ENCODE results near the gene GALNT11.

DNA sequence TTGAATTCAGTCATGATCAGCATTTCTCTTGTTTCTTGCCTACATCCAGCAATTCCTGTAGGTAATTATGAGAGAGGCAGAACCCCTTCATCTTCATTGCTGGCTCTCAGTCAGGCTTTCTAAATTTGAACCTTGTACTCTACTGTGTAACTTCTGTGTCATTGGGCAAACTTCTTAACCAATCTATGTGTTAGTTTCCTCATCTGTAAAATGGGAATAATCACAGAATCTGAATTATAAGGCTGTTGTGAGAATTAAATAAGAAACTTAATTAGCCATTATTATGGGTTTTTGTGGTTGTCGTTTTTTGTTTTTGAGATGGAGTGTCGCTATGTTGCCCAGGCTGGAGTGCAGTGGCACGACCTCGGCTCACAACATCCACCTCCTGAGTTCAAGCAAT is 11.5 kb upstream of the GALNT11 start:
- TF ChIP-seq POLR2AphosphoS5 (IDR thresholded peaks at IDR 0.05; ENCODE audit: low read depth) (no peak), SPI1 (IDR thresholded peaks at IDR 0.05; ENCODE audit: borderline replicate concordance, low read depth) (no peak)
- TF ChIP-seq, protein P1, sequence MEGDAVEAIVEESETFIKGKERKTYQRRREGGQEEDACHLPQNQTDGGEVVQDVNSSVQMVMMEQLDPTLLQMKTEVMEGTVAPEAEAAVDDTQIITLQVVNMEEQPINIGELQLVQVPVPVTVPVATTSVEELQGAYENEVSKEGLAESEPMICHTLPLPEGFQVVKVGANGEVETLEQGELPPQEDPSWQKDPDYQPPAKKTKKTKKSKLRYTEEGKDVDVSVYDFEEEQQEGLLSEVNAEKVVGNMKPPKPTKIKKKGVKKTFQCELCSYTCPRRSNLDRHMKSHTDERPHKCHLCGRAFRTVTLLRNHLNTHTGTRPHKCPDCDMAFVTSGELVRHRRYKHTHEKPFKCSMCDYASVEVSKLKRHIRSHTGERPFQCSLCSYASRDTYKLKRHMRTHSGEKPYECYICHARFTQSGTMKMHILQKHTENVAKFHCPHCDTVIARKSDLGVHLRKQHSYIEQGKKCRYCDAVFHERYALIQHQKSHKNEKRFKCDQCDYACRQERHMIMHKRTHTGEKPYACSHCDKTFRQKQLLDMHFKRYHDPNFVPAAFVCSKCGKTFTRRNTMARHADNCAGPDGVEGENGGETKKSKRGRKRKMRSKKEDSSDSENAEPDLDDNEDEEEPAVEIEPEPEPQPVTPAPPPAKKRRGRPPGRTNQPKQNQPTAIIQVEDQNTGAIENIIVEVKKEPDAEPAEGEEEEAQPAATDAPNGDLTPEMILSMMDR (IDR thresholded peaks at IDR 0.05; ENCODE audit: insufficient read depth, low read length): no peak
- TF ChIP-seq, protein P2, sequence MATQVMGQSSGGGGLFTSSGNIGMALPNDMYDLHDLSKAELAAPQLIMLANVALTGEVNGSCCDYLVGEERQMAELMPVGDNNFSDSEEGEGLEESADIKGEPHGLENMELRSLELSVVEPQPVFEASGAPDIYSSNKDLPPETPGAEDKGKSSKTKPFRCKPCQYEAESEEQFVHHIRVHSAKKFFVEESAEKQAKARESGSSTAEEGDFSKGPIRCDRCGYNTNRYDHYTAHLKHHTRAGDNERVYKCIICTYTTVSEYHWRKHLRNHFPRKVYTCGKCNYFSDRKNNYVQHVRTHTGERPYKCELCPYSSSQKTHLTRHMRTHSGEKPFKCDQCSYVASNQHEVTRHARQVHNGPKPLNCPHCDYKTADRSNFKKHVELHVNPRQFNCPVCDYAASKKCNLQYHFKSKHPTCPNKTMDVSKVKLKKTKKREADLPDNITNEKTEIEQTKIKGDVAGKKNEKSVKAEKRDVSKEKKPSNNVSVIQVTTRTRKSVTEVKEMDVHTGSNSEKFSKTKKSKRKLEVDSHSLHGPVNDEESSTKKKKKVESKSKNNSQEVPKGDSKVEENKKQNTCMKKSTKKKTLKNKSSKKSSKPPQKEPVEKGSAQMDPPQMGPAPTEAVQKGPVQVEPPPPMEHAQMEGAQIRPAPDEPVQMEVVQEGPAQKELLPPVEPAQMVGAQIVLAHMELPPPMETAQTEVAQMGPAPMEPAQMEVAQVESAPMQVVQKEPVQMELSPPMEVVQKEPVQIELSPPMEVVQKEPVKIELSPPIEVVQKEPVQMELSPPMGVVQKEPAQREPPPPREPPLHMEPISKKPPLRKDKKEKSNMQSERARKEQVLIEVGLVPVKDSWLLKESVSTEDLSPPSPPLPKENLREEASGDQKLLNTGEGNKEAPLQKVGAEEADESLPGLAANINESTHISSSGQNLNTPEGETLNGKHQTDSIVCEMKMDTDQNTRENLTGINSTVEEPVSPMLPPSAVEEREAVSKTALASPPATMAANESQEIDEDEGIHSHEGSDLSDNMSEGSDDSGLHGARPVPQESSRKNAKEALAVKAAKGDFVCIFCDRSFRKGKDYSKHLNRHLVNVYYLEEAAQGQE (IDR thresholded peaks at IDR 0.05; ENCODE audit: insufficient replicate concordance, low read depth): no peak
